Measurements from ENCODE around the gene BANP. TPM values are rescaled to one million over a fixed set of nuclear protein-coding genes. Genes with fewer than 3 reads are reported as not detected.

BANP gene
- total RNA-seq, 1 experiment from 2014 or later, result 24.2 TPM

- CTCF ChIA-PET, result interaction anchor here (0.6 kb wide), 1 partner anchor 54 kb away, joined by 3 read pairs; no protein-coding TSS in a partner anchor
- Histone ChIP-seq H3K79me2 (ENCODE audit: low read length) (no peaks in the 10 kb centered on the region), H2AFZ (ENCODE audit: low read length) (0 out of 2 replicates have a peak overlapping the region, but pooled peaks have one; percentile 42), H3K9ac (ENCODE audit: low read length) (no peak overlapping the region), H4K20me1 (ENCODE audit: low read length) (no peaks in the 10 kb centered on the region), H3K4me3 (ENCODE audit: low read length) (no peak overlapping the region), H3K27me3 (ENCODE audit: low read length) (no peaks in the 10 kb centered on the region), H3F3A (ENCODE audit: low read length, unreplicated experiment) (no peaks in the 10 kb centered on the region), H3K9me3 (ENCODE audit: low read length) (no peaks in the 10 kb centered on the region), H3K9me2 (replicated peaks; ENCODE audit: low read length) (no peaks in the 10 kb centered on the region), H3K4me2 (ENCODE audit: low read length) (peak overlapping the region; percentile 31; the same call in 1 of the 2 replicates), H3K4me1 (ENCODE audit: insufficient read depth, low read length) (no peaks in the 10 kb centered on the region), H3K36me3 (ENCODE audit: low read depth, low read length) (no peaks in the 10 kb centered on the region), H3K27ac (ENCODE audit: low read length) (no peak overlapping the region)
- intact Hi-C loops (cut with micrococcal nuclease), result no loop called here
- POLR2A ChIA-PET (ENCODE audit: unreplicated experiment), result interaction anchor here (0.5 to 0.6 kb wide), 2 partner anchors 55 to 143 kb away, joined by 6 read pairs; no protein-coding TSS in a partner anchor
- TF ChIP-seq CTCF (conservative IDR thresholded peaks at IDR 0.05; ENCODE audit: low read depth, low read length) (no peak), EZH2phosphoT487 (IDR thresholded peaks at IDR 0.05; ENCODE audit: borderline replicate concordance, low read length) (no peak), EZH2 (IDR thresholded peaks at IDR 0.05; ENCODE audit: low read length, unreplicated experiment) (no peak)
- peak; percentile 43 for DNase-seq
- BruUV-seq (replicated peaks), result no TSS peak
- peak; percentile 64 for ATAC-seq
These were observed 26.2 kb upstream of the BANP start for GRCh38 chr16:87924811-87925670.

GRCh38 chr16:87926246-87927194, 24.7 kb upstream of the BANP start:
- Histone ChIP-seq H3K9me3 (ENCODE audit: low read length) (no peaks in the 10 kb centered on the region), H3K27ac (ENCODE audit: low read length) (no peak overlapping the region), H3K36me3 (ENCODE audit: low read depth, low read length) (no peaks in the 10 kb centered on the region), H4K20me1 (ENCODE audit: low read length) (no peaks in the 10 kb centered on the region), H3K4me2 (ENCODE audit: low read length) (no peak overlapping the region), H3K27me3 (ENCODE audit: low read length) (no peaks in the 10 kb centered on the region), H3K79me2 (ENCODE audit: low read length) (no peaks in the 10 kb centered on the region), H2AFZ (ENCODE audit: low read length) (no peak overlapping the region), H3K9ac (ENCODE audit: low read length) (no peak overlapping the region), H3K4me1 (ENCODE audit: insufficient read depth, low read length) (no peaks in the 10 kb centered on the region), H3K4me3 (ENCODE audit: low read length) (no peak overlapping the region), H3F3A (ENCODE audit: low read length, unreplicated experiment) (no peaks in the 10 kb centered on the region), H3K9me2 (replicated peaks; ENCODE audit: low read length) (no peaks in the 10 kb centered on the region)
- BruUV-seq (replicated peaks), result no TSS peak
- POLR2A ChIA-PET (ENCODE audit: unreplicated experiment), result no interaction called here
- ATAC-seq, result no peak
- intact Hi-C loops (cut with micrococcal nuclease), result no loop called here
- no peak for DNase-seq
- TF ChIP-seq EZH2phosphoT487 (IDR thresholded peaks at IDR 0.05; ENCODE audit: borderline replicate concordance, low read length), result no peak
- TF ChIP-seq CTCF (conservative IDR thresholded peaks at IDR 0.05; ENCODE audit: low read depth, low read length), result no peak
- no peak for TF ChIP-seq EZH2 (IDR thresholded peaks at IDR 0.05; ENCODE audit: low read length, unreplicated experiment)
- CTCF ChIA-PET, result no interaction called here

All from PC-3 (cell line).